Ovary (tissue), 3 donors: ENCODE measurements around the gene ERF.

Source experiments
- POLR2A ChIP-seq: fragments of 450-650 bp; IDR thresholded peaks from one replicate; pipeline ENCODE4 v1.6.1; 2017; ENCODE audit warnings: antibody characterized with exemption, mild to moderate bottlenecking, moderate library complexity
- TF ChIP-seq, protein P1 (sequence below), 3 donors: fragments of 450-650 bp in 2 of 3; fragments of 200-600 bp in 1 of 3; IDR thresholded peaks; one replicate each; pipeline versions ENCODE4 v1.5.1 to v1.8.0; 2016 to 2022; ENCODE audit warnings: antibody characterized with exemption in 3 of 3, mild to moderate bottlenecking in 1 of 3
- donor health status: DM: no; HTN: no; CAD: no.

DNA sequence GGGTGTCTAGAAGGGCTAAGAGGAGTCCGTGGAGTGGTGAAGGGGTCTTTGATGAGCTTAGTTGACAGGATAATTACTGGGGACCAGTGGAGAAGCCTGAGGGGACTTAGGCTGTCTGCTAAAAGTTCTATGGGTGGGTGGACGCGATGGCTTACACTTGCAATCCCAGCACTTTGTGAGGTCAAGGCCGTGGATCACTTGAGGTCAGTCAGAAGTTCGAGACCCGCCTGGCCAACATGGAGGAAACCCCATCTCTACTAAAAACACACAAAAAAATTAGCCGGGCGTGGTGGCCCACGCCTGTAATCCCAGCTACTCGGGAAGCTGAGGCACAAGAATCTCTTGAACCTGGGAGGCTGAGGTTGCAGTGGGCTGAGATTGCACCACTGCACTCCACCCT is 9.7 kb downstream of the ERF start:
- TF ChIP-seq, protein P1, sequence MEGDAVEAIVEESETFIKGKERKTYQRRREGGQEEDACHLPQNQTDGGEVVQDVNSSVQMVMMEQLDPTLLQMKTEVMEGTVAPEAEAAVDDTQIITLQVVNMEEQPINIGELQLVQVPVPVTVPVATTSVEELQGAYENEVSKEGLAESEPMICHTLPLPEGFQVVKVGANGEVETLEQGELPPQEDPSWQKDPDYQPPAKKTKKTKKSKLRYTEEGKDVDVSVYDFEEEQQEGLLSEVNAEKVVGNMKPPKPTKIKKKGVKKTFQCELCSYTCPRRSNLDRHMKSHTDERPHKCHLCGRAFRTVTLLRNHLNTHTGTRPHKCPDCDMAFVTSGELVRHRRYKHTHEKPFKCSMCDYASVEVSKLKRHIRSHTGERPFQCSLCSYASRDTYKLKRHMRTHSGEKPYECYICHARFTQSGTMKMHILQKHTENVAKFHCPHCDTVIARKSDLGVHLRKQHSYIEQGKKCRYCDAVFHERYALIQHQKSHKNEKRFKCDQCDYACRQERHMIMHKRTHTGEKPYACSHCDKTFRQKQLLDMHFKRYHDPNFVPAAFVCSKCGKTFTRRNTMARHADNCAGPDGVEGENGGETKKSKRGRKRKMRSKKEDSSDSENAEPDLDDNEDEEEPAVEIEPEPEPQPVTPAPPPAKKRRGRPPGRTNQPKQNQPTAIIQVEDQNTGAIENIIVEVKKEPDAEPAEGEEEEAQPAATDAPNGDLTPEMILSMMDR (IDR thresholded peaks at IDR 0.05), result no peak
- no peak for TF ChIP-seq POLR2A
